NCI-H345 treated with DMSO at 0.1 percent for 48 hours (cell line): Measurements from ENCODE around the gene SNRNP35.
"Not testable (repeated sequence)": the region's sequence is repeated elsewhere in the genome, so short reads cannot be mapped to it uniquely, and the experiment has no call there.

Experiments
- DNase-seq: peaks from one replicate; lab custom pipeline; 2025; ENCODE audit not compliant: unreplicated experiment; lab: John Stamatoyannopoulos, UW

Gene SNRNP35

DNA sequence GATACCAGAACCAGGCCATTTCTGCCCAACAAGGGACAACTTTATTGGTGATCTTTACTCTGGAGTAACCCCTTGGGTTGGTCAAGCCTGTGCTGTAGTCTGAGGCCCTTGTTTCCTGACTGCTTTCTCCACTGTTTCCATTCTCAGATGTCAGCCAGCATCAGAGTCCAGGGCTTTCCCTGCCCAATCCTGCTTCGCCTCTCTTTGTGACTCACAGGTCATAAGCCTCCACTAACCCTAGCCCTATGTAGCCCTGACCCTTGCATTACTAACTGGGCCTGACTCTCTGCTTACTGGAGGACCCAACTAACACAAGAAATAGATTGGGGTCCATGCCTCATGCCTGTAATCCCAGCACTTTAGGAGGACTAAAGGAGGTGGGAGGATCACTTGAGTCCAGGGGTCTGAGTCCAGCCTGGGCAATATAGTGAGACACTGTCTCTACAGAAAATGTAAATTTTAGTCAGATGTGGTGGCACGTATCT lies 8.6 kb upstream of the SNRNP35 start:
- no peak for DNase-seq

DNA sequence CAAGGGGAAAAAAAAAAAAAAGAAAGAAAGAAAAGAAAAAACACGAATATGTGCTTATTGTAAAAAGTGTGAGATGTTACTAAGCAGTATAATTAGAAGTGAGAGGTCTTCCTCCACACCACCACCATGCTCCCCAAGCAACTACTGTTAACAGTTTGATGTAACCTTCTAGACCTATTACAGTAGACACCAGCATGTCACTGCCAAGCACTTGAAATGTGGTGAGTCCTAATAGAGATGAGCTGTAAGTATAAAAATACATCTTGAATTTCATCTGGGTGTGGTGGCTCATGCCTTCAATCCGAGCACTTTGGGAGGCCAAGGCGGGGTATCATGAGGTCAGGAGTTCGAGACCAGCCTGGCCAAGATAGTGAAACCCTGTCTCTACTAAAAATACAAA lies 8.1 kb upstream of the SNRNP35 start:
- no peak for DNase-seq

DNA sequence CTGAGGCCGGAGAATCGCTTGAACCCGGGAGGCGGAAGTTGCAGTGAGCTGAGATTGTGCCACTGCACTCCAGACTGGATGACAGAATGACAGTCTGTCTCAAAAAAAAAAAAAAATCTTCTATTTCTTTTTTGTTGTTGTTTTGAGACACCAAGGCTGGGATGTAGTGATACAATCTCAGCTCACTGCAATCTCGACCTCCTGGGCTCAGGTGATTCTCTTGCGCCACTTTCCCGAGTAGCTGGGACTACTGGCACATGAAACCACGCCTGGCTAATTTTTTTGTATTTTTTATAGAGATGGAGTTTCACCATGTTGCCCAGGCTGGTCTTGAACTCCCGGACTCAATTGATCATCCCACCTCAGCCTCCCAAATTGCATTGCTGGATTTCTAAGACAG lies 7.3 kb upstream of the SNRNP35 start:
- no peak for DNase-seq

DNA sequence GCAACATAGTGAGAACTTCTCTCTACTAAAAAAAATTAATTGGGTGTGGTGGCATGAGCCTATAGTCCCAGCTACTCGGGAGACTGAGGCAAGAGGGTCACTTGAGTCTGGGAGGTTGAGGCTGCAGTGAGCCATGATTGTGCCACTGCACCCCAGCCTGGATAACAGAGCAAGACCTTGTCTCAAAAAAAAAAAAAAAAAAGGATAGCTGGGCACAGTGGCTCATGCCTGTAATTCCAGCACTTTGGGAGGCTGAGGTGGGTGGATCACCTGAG lies 5.7 kb upstream of the SNRNP35 start:
- DNase-seq, result not testable (repeated sequence)

GRCh38 chr12:123453165-123453564 lies 4.8 kb upstream of the SNRNP35 start:
- no peak for DNase-seq

- not testable (repeated sequence) for DNase-seq
Observed at GRCh38 chr12:123463174-123463573, 5.2 kb downstream of the SNRNP35 start.

- DNase-seq, result no peak
Observed at GRCh38 chr12:123465084-123465483, 7.1 kb downstream of the SNRNP35 start.

GRCh38 chr12:123468786-123469185 lies 10.8 kb downstream of the SNRNP35 start:
- no peak for DNase-seq

GRCh38 chr12:123469978-123470377 lies 12.0 kb downstream of the SNRNP35 start:
- DNase-seq, result no peak

DNA sequence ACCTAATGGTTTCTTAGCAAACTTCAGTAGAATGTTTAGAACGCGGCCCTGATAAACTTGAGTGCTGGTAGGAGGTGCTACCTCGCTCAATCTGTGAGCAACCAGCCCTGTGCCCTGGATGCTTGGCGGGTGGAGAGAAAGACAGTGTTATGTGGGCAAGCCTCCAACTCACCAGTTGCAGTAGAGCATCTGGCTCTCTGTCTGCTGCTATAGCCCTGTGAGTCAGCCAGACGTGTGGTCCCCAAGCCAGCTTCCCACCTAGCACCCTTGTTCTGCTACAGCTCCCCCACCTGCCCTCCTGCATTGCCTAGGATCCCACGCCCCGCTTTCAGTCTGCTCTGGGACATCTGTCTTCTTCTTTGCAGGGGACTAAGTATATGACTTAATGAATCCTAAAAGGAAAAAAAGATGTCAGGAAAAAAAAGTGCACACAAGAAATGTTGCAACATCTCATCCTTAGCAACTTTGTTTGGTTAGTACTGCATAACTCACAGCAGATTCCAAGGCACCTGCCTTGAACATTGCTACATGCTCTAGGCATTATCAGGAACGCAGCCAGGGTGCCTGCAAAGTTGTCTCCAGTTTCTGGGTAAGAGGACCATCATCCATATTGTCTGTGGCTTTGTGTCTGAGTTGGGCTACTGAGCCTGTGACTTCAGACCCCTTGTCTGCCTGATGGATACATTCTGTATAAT lies 13.6 kb downstream of the SNRNP35 start:
- no peak for DNase-seq

DNA sequence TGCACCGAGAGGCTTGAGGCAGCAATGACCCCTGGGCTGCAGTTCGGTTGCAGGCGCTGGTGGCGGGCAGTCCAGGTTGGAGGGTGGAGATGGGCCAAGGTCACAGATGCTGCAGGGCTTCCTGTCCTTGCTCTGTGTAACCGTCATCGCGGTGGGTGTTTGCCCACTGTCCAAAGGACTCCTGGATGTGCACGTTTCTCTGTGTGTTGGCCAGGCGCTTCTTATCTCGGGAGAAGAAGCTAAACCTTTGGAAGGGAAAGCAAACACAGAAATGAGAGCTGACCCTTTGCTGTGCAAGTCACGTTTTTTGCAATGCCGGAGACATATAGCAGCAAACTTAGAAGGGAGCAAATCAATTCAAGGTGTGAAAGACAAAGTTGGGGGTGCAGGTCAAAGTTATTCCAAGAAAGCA lies 14.5 kb downstream of the SNRNP35 start:
- DNase-seq, result no peak

- DNase-seq, result no peak
Observed at GRCh38 chr12:123474485-123475245, 16.7 kb downstream of the SNRNP35 start.

DNA sequence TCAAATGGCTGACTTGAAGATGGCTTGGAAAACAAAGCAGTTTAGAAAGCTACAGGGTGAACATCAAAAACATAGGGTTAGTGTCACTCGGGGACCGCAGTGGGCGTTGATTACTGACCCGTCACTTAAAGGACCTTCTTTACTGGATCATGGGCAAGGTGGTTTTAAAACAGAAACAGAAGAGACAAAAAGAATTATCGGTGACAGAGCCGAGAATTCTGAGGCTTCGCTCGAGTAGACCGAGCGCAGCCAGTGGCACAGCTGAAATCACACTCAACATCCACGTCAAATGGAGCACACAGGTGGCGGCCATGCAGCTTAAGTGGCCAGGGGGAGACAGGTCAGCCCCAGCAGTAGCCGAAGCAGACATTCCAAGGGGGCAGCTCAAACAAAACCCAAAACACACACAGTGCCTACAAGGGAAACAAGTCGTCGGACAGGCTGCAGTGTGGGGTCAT lies 17.3 kb downstream of the SNRNP35 start:
- no peak for DNase-seq

GRCh38 chr12:123478069-123478468 lies 20.1 kb downstream of the SNRNP35 start:
- DNase-seq, result no peak

DNA sequence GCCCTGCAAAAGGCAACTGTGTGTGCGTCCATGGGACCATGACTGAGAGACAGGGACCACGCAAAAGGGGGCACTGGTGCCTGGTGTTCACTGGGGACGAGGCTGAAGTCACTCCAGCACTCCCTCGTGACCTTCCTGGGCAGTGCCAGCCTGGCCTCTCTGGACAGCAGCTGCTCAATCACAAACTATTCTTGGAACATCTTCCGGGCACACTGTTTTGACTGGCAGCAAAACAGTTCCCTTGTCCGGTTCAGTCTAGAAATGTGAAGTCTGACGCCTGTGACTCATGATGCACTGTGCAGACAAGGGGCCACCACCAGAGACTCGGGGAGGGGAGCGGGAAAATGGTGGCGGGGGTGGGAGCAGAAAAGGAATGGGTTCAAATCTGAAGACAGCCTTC lies 20.8 kb downstream of the SNRNP35 start:
- DNase-seq, result no peak

- DNase-seq, result no peak
Observed at GRCh38 chr12:123479442-123480180, 21.7 kb downstream of the SNRNP35 start.

GRCh38 chr12:123481251-123481650 lies 23.3 kb downstream of the SNRNP35 start:
- DNase-seq, result not testable (repeated sequence)

DNA sequence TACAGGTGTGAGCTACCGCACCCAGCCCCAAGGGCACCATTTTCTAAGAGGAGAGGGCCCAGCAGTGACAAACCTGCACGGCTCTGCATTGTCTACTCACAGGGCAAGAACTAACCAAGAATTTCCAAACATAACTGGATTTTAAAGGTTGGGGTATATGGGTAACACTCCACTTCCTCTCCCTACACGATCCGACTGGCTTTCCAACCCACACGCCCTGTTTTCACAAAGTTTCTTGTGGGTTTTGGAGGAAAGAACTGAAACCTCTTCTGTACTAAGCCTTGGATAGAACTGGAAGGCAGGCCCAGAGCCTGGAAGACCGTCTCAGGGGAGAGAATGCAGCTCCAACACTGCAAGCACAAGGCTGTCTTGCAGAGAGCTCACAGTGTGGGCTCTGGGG lies 24.9 kb downstream of the SNRNP35 start:
- no peak for DNase-seq

- no peak for DNase-seq
Observed at GRCh38 chr12:123483602-123484248, 25.8 kb downstream of the SNRNP35 start.

DNA sequence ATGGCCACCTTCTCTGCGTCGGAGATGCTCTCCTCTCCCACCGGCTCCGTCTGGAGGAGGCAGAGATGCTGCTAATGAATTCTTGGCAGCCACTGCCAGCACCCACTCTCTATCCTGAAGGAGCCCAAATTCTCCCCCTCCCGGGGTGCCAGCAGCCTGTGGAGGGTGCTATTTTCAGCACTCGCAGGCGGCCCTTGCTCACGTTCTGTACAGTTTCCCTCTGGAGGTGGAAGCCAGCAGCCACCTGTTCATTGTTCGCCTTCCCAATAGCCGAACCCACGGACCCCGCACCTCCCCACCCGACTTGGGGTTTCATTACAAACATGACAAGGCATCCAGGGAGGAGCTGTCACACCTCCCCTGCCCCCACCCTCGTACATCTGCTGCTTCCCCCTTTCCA lies 27.8 kb downstream of the SNRNP35 start:
- no peak for DNase-seq

DNA sequence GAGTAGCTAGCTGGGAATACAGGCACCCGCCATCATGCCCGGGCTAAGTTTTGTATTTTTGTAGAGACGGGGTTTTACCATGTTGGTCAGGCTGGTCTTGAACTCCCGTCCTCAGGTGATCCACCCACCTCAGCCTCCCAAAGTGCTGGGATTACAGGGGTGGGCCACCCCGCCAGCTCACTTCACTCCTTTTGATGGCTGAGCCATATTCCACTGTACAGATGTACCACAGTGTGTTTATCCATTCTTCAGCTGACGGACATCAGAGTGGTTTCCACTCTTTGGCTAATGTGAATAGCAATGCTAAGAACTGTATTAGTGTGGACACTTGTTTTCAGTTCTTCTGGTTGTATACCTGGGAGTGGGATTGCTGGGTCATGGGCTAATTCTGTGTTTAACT lies 29.5 kb downstream of the SNRNP35 start:
- no peak for DNase-seq
